OCI-LY1 (cell line): ENCODE data around the gene NEU3.

Source experiments
- CTCF ChIP-seq: fragments of 200-600 bp; sonication (generic), shearing (Covaris generic); IDR thresholded peaks from 2 replicates; pipeline ENCODE4 v1.5.1; 2017; ENCODE audit warnings: mild to moderate bottlenecking, antibody characterized with exemption, low read length, moderate library complexity, mixed read lengths
- EZH2 ChIP-seq: fragments of 200-600 bp; sonication (generic), shearing (Covaris generic); IDR thresholded peaks from 2 replicates; pipeline ENCODE4 v1.8.0; 2017; ENCODE audit warnings: borderline replicate concordance, mixed run types, mild to moderate bottlenecking, antibody characterized with exemption, low read length, moderate library complexity, mixed read lengths

GRCh38 chr11:75033916-75034315 is 45.2 kb downstream of the NEU3 start:
- TF ChIP-seq CTCF (no peak), EZH2 (no peak)
